ENCODE results near the gene ATP10D.
A peak's percentile ranks its signal among the peaks of the same experiment; 100 is the strongest.

Gene ATP10D

DNA sequence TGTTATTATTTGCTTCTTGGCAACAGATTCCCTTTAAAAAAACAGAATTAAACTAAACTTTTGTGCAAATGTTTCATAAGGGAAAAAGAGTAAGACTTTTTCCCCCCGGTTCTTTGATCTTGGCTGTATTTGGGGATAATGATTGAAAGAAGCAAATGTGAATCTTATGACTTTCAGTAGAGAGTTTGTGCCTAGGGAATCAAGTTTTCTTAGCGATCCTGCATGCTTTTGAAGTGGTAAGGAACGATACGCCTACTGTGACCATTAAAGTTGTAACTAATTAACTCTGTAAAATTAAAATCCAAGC, 9.0 kb downstream of the ATP10D start:
- no peak for DNase-seq (ENCODE audit: low read depth)
- no peak overlapping the region for H3K4me3 ChIP-seq (ENCODE audit: control insufficient read depth, low read depth, low read length)
- no peak for TF ChIP-seq CTCF (IDR thresholded peaks at IDR 0.05; ENCODE audit: control insufficient read depth, insufficient read depth, low read depth, low read length, missing control alignments)

- TF ChIP-seq CTCF (IDR thresholded peaks at IDR 0.05; ENCODE audit: control insufficient read depth, insufficient read depth, low read depth, low read length, missing control alignments) = no peak
- H3K4me3 ChIP-seq (ENCODE audit: control insufficient read depth, low read depth, low read length) = no peak overlapping the region
- no peak for DNase-seq (ENCODE audit: low read depth)
Measured at GRCh38 chr4:47498899-47499298, 13.8 kb downstream of the ATP10D start.

DNA sequence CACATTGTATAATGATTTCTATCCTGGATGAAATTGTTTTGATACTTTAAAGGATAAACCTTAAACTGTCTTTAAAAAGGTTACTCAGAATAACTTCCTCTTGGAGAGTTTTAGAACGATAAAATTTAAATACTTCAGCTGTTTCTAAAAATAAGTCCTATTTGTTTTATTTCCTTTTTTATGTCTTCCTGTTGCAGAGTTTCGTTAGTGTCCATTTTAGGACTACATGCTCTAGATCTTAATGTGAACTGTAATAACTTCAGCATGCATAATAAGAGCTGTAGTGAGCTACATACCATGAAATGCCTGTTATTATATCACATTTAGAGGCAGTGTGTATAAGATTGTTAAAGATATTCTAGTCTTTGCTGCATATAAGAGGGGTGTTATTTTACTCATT, 14.6 kb downstream of the ATP10D start:
- no peak for TF ChIP-seq CTCF (IDR thresholded peaks at IDR 0.05; ENCODE audit: control insufficient read depth, insufficient read depth, low read depth, low read length, missing control alignments)
- H3K4me3 ChIP-seq (ENCODE audit: control insufficient read depth, low read depth, low read length) = no peak overlapping the region
- no peak for DNase-seq (ENCODE audit: low read depth)

DNA sequence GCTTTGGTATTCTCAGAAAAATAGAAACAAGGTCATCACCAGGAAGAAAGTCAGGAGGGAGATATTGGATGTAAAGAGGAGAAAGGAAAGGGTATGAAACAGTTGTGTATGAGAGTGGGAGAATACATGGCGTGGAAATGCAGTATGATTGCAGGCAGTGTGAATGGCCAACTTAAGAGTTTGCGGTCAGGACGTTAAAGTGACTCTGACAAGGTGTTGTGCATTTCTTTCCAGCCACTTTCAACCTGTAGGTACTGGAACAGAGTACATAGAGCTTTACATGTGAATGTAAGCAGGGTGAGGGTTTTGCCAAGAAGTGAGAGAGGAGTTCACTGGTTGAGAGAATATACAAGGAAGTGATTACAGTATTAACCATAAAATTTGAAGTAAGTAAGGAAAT, 15.7 kb downstream of the ATP10D start:
- no peak for TF ChIP-seq CTCF (IDR thresholded peaks at IDR 0.05; ENCODE audit: control insufficient read depth, insufficient read depth, low read depth, low read length, missing control alignments)
- H3K4me3 ChIP-seq (ENCODE audit: control insufficient read depth, low read depth, low read length) = no peak overlapping the region
- DNase-seq (ENCODE audit: low read depth) = no peak

- no peak overlapping the region for H3K4me3 ChIP-seq (ENCODE audit: control insufficient read depth, low read depth, low read length)
- no peak for DNase-seq (ENCODE audit: low read depth)
- no peak for TF ChIP-seq CTCF (IDR thresholded peaks at IDR 0.05; ENCODE audit: control insufficient read depth, insufficient read depth, low read depth, low read length, missing control alignments)
Measured at GRCh38 chr4:47505147-47505546, 20.1 kb downstream of the ATP10D start.

GRCh38 chr4:47505666-47506065, 20.6 kb downstream of the ATP10D start:
- no peak for DNase-seq (ENCODE audit: low read depth)
- no peak overlapping the region for H3K4me3 ChIP-seq (ENCODE audit: control insufficient read depth, low read depth, low read length)
- no peak for TF ChIP-seq CTCF (IDR thresholded peaks at IDR 0.05; ENCODE audit: control insufficient read depth, insufficient read depth, low read depth, low read length, missing control alignments)

DNA sequence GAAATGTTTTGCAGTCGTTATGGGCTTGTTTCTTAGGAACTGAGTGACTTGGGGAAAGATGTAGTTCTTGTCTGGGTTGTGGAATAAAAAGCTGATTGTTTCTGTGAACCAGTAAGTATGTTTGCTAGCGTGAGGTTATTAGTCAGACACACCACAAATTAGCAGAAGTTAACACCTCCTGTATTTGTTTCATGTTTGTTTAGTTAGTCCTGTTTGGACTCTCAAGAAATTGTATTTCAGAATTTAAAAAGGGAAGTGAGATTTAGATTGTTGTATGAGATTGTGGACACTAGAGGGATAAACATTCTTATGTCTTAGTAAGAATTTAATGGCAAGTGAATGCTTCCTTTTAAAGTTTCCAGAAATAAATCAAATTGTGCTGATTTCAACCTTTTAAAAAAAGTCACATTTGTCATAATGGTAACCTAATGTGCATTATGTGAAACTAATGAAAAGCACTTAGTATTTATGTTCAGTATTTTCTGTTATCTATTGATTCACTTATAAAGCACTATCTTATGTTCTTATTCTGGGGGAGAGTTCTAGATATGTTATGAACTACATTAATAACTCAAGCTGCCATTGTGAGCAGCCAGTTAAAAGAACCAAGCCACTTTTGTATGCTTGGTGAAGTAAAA, 25.6 kb downstream of the ATP10D start:
- TF ChIP-seq CTCF (IDR thresholded peaks at IDR 0.05; ENCODE audit: control insufficient read depth, insufficient read depth, low read depth, low read length, missing control alignments) = peak; percentile 10
- H3K4me3 ChIP-seq (ENCODE audit: control insufficient read depth, low read depth, low read length) = no peak overlapping the region
- DNase-seq (ENCODE audit: low read depth) = no peak
